Measurements from ENCODE around the gene PTOV1. TPM values are rescaled to one million over a fixed set of nuclear protein-coding genes. Genes with fewer than 3 reads are reported as not detected.

PTOV1 gene
- total and polyA plus RNA-seq, 4 donors, result 50.0 to 142 (median 118) TPM

GRCh38 chr19:49835562-49835961, 15.4 kb upstream of the PTOV1 start:
- Histone ChIP-seq H3K4me1 (ENCODE audit: control insufficient read depth in 1 of 2, insufficient read depth in 2 of 2, low read length in 2 of 2) (no peaks in the 10 kb centered on the region), H3K27ac (ENCODE audit: low read depth in 1 of 2, low read length in 2 of 2) (no peak overlapping the region), H3K36me3 (ENCODE audit: control insufficient read depth in 1 of 2, insufficient read depth in 2 of 2, low read length in 1 of 2) (no peaks in the 10 kb centered on the region), H3K27me3 (ENCODE audit: control insufficient read depth in 1 of 2, insufficient read depth in 2 of 2, low read length in 1 of 2) (no peaks in the 10 kb centered on the region), H3K4me3 (ENCODE audit: low read length in 2 of 2) (no peak overlapping the region), H3K9me3 (ENCODE audit: control insufficient read depth, low read length) (no peaks in the 10 kb centered on the region)
- ATAC-seq (ENCODE audit: low FRiP score) (no peak), DNase-seq (no peak)
- intact Hi-C loops (cut with DNase I), result no loop called here
- 92% methylated on average over 11 to 12 of the region's 12 CpGs for WGBS, 2 donors

- Histone ChIP-seq H3K27me3 (ENCODE audit: control insufficient read depth in 1 of 2, insufficient read depth in 2 of 2, low read length in 1 of 2) (no peaks in the 10 kb centered on the region), H3K9me3 (ENCODE audit: control insufficient read depth, low read length) (no peaks in the 10 kb centered on the region), H3K27ac (ENCODE audit: low read depth in 1 of 2, low read length in 2 of 2) (no peak overlapping the region), H3K36me3 (ENCODE audit: control insufficient read depth in 1 of 2, insufficient read depth in 2 of 2, low read length in 1 of 2) (no peaks in the 10 kb centered on the region), H3K4me1 (ENCODE audit: control insufficient read depth in 1 of 2, insufficient read depth in 2 of 2, low read length in 2 of 2) (no peaks in the 10 kb centered on the region), H3K4me3 (ENCODE audit: low read length in 2 of 2) (no peak overlapping the region)
- DNase-seq, result no peak
- intact Hi-C loops (cut with DNase I), result no loop called here
- 92 to 93% methylated on average over 20 of the region's 20 CpGs for WGBS, 2 donors
- ATAC-seq (ENCODE audit: low FRiP score), result no peak
These were observed 14.6 kb upstream of the PTOV1 start for GRCh38 chr19:49836176-49837008.

- ATAC-seq (ENCODE audit: low FRiP score), result no peak
- H3K4me1 ChIP-seq (ENCODE audit: control insufficient read depth in 1 of 2, insufficient read depth in 2 of 2, low read length in 2 of 2), result no peaks in the 10 kb centered on the region
- no peaks in the 10 kb centered on the region for H3K27me3 ChIP-seq (ENCODE audit: control insufficient read depth in 1 of 2, insufficient read depth in 2 of 2, low read length in 1 of 2)
- no peak overlapping the region for H3K27ac ChIP-seq (ENCODE audit: low read depth in 1 of 2, low read length in 2 of 2)
- no peak for DNase-seq
- 85% methylated on average over 5 of the region's 5 CpGs for WGBS, 2 donors
- H3K9me3 ChIP-seq (ENCODE audit: control insufficient read depth, low read length), result no peaks in the 10 kb centered on the region
- intact Hi-C loops (cut with DNase I), result no loop called here
- no peak overlapping the region for H3K4me3 ChIP-seq (ENCODE audit: low read length in 2 of 2)
- H3K36me3 ChIP-seq (ENCODE audit: control insufficient read depth in 1 of 2, insufficient read depth in 2 of 2, low read length in 1 of 2), result no peaks in the 10 kb centered on the region
These were observed 14.0 kb upstream of the PTOV1 start for GRCh38 chr19:49837009-49837310.

- Histone ChIP-seq H3K27me3 (ENCODE audit: control insufficient read depth in 1 of 2, insufficient read depth in 2 of 2, low read length in 1 of 2) (no peaks in the 10 kb centered on the region), H3K36me3 (ENCODE audit: control insufficient read depth in 1 of 2, insufficient read depth in 2 of 2, low read length in 1 of 2) (no peaks in the 10 kb centered on the region), H3K27ac (ENCODE audit: low read depth in 1 of 2, low read length in 2 of 2) (no peak overlapping the region), H3K4me3 (ENCODE audit: low read length in 2 of 2) (no peak overlapping the region), H3K9me3 (ENCODE audit: control insufficient read depth, low read length) (no peaks in the 10 kb centered on the region), H3K4me1 (ENCODE audit: control insufficient read depth in 1 of 2, insufficient read depth in 2 of 2, low read length in 2 of 2) (no peaks in the 10 kb centered on the region)
- DNase-seq, result no peak
- intact Hi-C loops (cut with DNase I), result no loop called here
- 94% methylated on average over 9 of the region's 9 CpGs for WGBS, 2 donors
- ATAC-seq (ENCODE audit: low FRiP score), result no peak
These were observed 13.5 kb upstream of the PTOV1 start for GRCh38 chr19:49837425-49837824.

GRCh38 chr19:49838885-49839588, 11.9 kb upstream of the PTOV1 start:
- ATAC-seq (ENCODE audit: low FRiP score), result no peak
- Histone ChIP-seq H3K9me3 (ENCODE audit: control insufficient read depth, low read length) (no peaks in the 10 kb centered on the region), H3K27ac (ENCODE audit: low read depth in 1 of 2, low read length in 2 of 2) (no peak overlapping the region), H3K4me1 (ENCODE audit: control insufficient read depth in 1 of 2, insufficient read depth in 2 of 2, low read length in 2 of 2) (no peaks in the 10 kb centered on the region), H3K36me3 (ENCODE audit: control insufficient read depth in 1 of 2, insufficient read depth in 2 of 2, low read length in 1 of 2) (no peaks in the 10 kb centered on the region), H3K27me3 (ENCODE audit: control insufficient read depth in 1 of 2, insufficient read depth in 2 of 2, low read length in 1 of 2) (no peaks in the 10 kb centered on the region), H3K4me3 (ENCODE audit: low read length in 2 of 2) (no peak overlapping the region)
- 90 to 93% methylated on average over 18 of the region's 18 CpGs for WGBS, 2 donors
- no peak for DNase-seq
- intact Hi-C loops (cut with DNase I), result no loop called here

GRCh38 chr19:49839713-49840112, 11.2 kb upstream of the PTOV1 start:
- no peaks in the 10 kb centered on the region for H3K9me3 ChIP-seq (ENCODE audit: control insufficient read depth, low read length)
- ATAC-seq (ENCODE audit: low FRiP score), result no peak
- H3K36me3 ChIP-seq (ENCODE audit: control insufficient read depth in 1 of 2, insufficient read depth in 2 of 2, low read length in 1 of 2), result no peaks in the 10 kb centered on the region
- H3K27ac ChIP-seq (ENCODE audit: low read depth in 1 of 2, low read length in 2 of 2), result no peak overlapping the region
- H3K4me3 ChIP-seq (ENCODE audit: low read length in 2 of 2), result no peak overlapping the region
- no peaks in the 10 kb centered on the region for H3K27me3 ChIP-seq (ENCODE audit: control insufficient read depth in 1 of 2, insufficient read depth in 2 of 2, low read length in 1 of 2)
- intact Hi-C loops (cut with DNase I), result no loop called here
- no peaks in the 10 kb centered on the region for H3K4me1 ChIP-seq (ENCODE audit: control insufficient read depth in 1 of 2, insufficient read depth in 2 of 2, low read length in 2 of 2)
- 93 to 94% methylated on average over 11 of the region's 11 CpGs for WGBS, 2 donors
- no peak for DNase-seq

GRCh38 chr19:49840321-49840720, 10.6 kb upstream of the PTOV1 start:
- H3K4me1 ChIP-seq (ENCODE audit: control insufficient read depth in 1 of 2, insufficient read depth in 2 of 2, low read length in 2 of 2), result no peaks in the 10 kb centered on the region
- ATAC-seq (ENCODE audit: low FRiP score) (no peak), DNase-seq (no peak)
- H3K4me3 ChIP-seq (ENCODE audit: low read length in 2 of 2), result no peak overlapping the region
- no peaks in the 10 kb centered on the region for H3K27me3 ChIP-seq (ENCODE audit: control insufficient read depth in 1 of 2, insufficient read depth in 2 of 2, low read length in 1 of 2)
- intact Hi-C loops (cut with DNase I), result no loop called here
- no peaks in the 10 kb centered on the region for H3K36me3 ChIP-seq (ENCODE audit: control insufficient read depth in 1 of 2, insufficient read depth in 2 of 2, low read length in 1 of 2)
- WGBS, 2 donors, result 77 to 86% methylated on average over 11 of the region's 11 CpGs
- H3K27ac ChIP-seq (ENCODE audit: low read depth in 1 of 2, low read length in 2 of 2), result no peak overlapping the region
- no peaks in the 10 kb centered on the region for H3K9me3 ChIP-seq (ENCODE audit: control insufficient read depth, low read length)

GRCh38 chr19:49840736-49841249, 10.2 kb upstream of the PTOV1 start:
- Histone ChIP-seq H3K36me3 (ENCODE audit: control insufficient read depth in 1 of 2, insufficient read depth in 2 of 2, low read length in 1 of 2) (no peaks in the 10 kb centered on the region), H3K27ac (ENCODE audit: low read depth in 1 of 2, low read length in 2 of 2) (no peak overlapping the region)
- no peak for ATAC-seq (ENCODE audit: low FRiP score)

GRCh38 chr19:49843265-49843664, 7.7 kb upstream of the PTOV1 start:
- H3K36me3 ChIP-seq (ENCODE audit: control insufficient read depth in 1 of 2, insufficient read depth in 2 of 2, low read length in 1 of 2), result no peaks in the 10 kb centered on the region
- H3K4me1 ChIP-seq (ENCODE audit: control insufficient read depth in 1 of 2, insufficient read depth in 2 of 2, low read length in 2 of 2), result no peaks in the 10 kb centered on the region
- no peak overlapping the region for H3K27ac ChIP-seq (ENCODE audit: low read depth in 1 of 2, low read length in 2 of 2)
- no peak for ATAC-seq (ENCODE audit: low FRiP score)
- H3K27me3 ChIP-seq (ENCODE audit: control insufficient read depth in 1 of 2, insufficient read depth in 2 of 2, low read length in 1 of 2), result no peaks in the 10 kb centered on the region
- no peaks in the 10 kb centered on the region for H3K9me3 ChIP-seq (ENCODE audit: control insufficient read depth, low read length)
- WGBS, 2 donors, result 86 to 90% methylated on average over 3 of the region's 3 CpGs
- H3K4me3 ChIP-seq (ENCODE audit: low read length in 2 of 2), result no peak overlapping the region
- no peak for DNase-seq
- intact Hi-C loops (cut with DNase I), result no loop called here

More at GRCh38 chr19:49840736-49841249, 10.2 kb upstream of the PTOV1 start:
- Histone ChIP-seq H3K27me3 (ENCODE audit: control insufficient read depth in 1 of 2, insufficient read depth in 2 of 2, low read length in 1 of 2) (no peaks in the 10 kb centered on the region), H3K9me3 (ENCODE audit: control insufficient read depth, low read length) (no peaks in the 10 kb centered on the region), H3K4me3 (ENCODE audit: low read length in 2 of 2) (no peak overlapping the region), H3K4me1 (ENCODE audit: control insufficient read depth in 1 of 2, insufficient read depth in 2 of 2, low read length in 2 of 2) (no peaks in the 10 kb centered on the region)
- no peak for DNase-seq
- WGBS, 2 donors, result 88 to 90% methylated on average over 17 of the region's 17 CpGs
- intact Hi-C loops (cut with DNase I), result no loop called here
